H9 (cell line): ENCODE measurements around the gene UBTF. TPM values are rescaled to one million over a fixed set of nuclear protein-coding genes. Genes with fewer than 3 reads are reported as not detected.

Experiments
- DNase-seq: peaks from one replicate; pipeline ENCODE4 v3.0.0-alpha.2; 2017
- H2AFZ ChIP-seq: one replicate; pipeline ENCODE4 v1.6.1; 2013; ENCODE audit warnings: mild to moderate bottlenecking, low read length, control low read depth, moderate library complexity
- H2AK5ac ChIP-seq: 2 replicates; pipeline ENCODE4 v1.6.1; 2013; ENCODE audit warnings: low read length, control low read depth, mixed read lengths; ENCODE audit not compliant: insufficient read length
- H2BK120ac ChIP-seq: one replicate; pipeline ENCODE4 v1.6.1; 2013; ENCODE audit warnings: low read depth, mild to moderate bottlenecking, low read length, control low read depth, inconsistent platforms; ENCODE audit not compliant: poor library complexity, severe bottlenecking
- H2BK12ac ChIP-seq: 2 replicates; pipeline ENCODE4 v1.6.1; 2013; ENCODE audit warnings: low read length, control low read depth, mixed read lengths, low read depth; ENCODE audit not compliant: insufficient read length
- H2BK15ac ChIP-seq: 2 replicates; pipeline ENCODE4 v1.6.1; 2013; ENCODE audit warnings: low read depth, low read length, control low read depth
- H2BK20ac ChIP-seq: one replicate; pipeline ENCODE4 v1.6.1; 2013; ENCODE audit warnings: low read depth, mild to moderate bottlenecking, low read length, control low read depth, inconsistent platforms; ENCODE audit not compliant: poor library complexity, severe bottlenecking
- H2BK5ac ChIP-seq: 2 replicates; pipeline ENCODE4 v1.6.1; 2013; ENCODE audit warnings: low read length, control low read depth, mixed read lengths; ENCODE audit not compliant: insufficient read length
- H3K14ac ChIP-seq: 2 replicates; pipeline ENCODE4 v1.6.1; 2013; ENCODE audit warnings: low read length, control low read depth; ENCODE audit not compliant: insufficient read depth
- H3K18ac ChIP-seq: 2 replicates; pipeline ENCODE4 v1.6.1; 2013; ENCODE audit warnings: low read depth, mild to moderate bottlenecking, mixed read lengths, low read length, control low read depth; ENCODE audit not compliant: insufficient read length
- H3K23ac ChIP-seq: 2 replicates; pipeline ENCODE4 v1.6.1; 2013; ENCODE audit warnings: low read length, control low read depth, mixed read lengths, low read depth; ENCODE audit not compliant: insufficient read length
- H3K23me2 ChIP-seq: 2 replicates; pipeline ENCODE4 v1.6.1; 2013; ENCODE audit warnings: low read depth, mild to moderate bottlenecking, mixed read lengths, low read length, control low read depth; ENCODE audit not compliant: insufficient read length, poor library complexity, severe bottlenecking
- H3K27ac ChIP-seq: 2 replicates; pipeline ENCODE4 v1.5.1; 2013; ENCODE audit warnings: low read length, control low read depth, mixed read lengths, low read depth; ENCODE audit not compliant: insufficient read length
- H3K27me3 ChIP-seq: 2 replicates; pipeline ENCODE4 v1.6.1; 2013; ENCODE audit warnings: low read length, control low read depth, inconsistent platforms; ENCODE audit not compliant: insufficient read depth
- H3K4ac ChIP-seq: 2 replicates; pipeline ENCODE4 v1.6.1; 2013; ENCODE audit warnings: low read depth, mild to moderate bottlenecking, control low read depth, inconsistent platforms, low read length, moderate library complexity
- H3K4me1 ChIP-seq: 2 replicates; pipeline ENCODE4 v1.6.1; 2013; ENCODE audit warnings: low read length, control low read depth, inconsistent platforms; ENCODE audit not compliant: insufficient read depth
- H3K4me2 ChIP-seq: 2 replicates; pipeline ENCODE4 v1.6.1; 2013; ENCODE audit warnings: low read length, control low read depth, mixed read lengths; ENCODE audit not compliant: insufficient read length, insufficient read depth
- H3K56ac ChIP-seq: 2 replicates; pipeline ENCODE4 v1.6.1; 2013; ENCODE audit warnings: low read depth, mild to moderate bottlenecking, mixed read lengths, low read length, control low read depth; ENCODE audit not compliant: insufficient read length
- H3K79me1 ChIP-seq: 2 replicates; pipeline ENCODE4 v1.6.1; 2013; ENCODE audit warnings: low read depth, mild to moderate bottlenecking, moderate library complexity, low read length, control low read depth, inconsistent platforms; ENCODE audit not compliant: insufficient read depth, poor library complexity, severe bottlenecking
- H3K79me2 ChIP-seq: 2 replicates; pipeline ENCODE4 v1.6.1; 2013; ENCODE audit warnings: low read length, control low read depth, inconsistent platforms; ENCODE audit not compliant: insufficient read depth
- H3K9ac ChIP-seq: 2 replicates; pipeline ENCODE4 v1.6.1; 2013; ENCODE audit warnings: low read length, control low read depth, mixed read lengths; ENCODE audit not compliant: insufficient read length; ENCODE audit errors: extremely low read depth
- H3K9me3 ChIP-seq: one replicate; pipeline ENCODE4 v1.6.1; 2013; ENCODE audit warnings: low read depth, low read length, inconsistent platforms; ENCODE audit not compliant: control insufficient read depth
- H3T11ph ChIP-seq: one replicate; pipeline ENCODE4 v1.6.1; 2013; ENCODE audit warnings: mild to moderate bottlenecking, low read length, control low read depth, inconsistent platforms
- H4K20me1 ChIP-seq: one replicate; pipeline ENCODE4 v1.6.1; 2013; ENCODE audit not compliant: control insufficient read depth, insufficient read length, insufficient read depth
- H4K5ac ChIP-seq: 2 replicates; pipeline ENCODE4 v1.6.1; 2013; ENCODE audit warnings: low read depth, mild to moderate bottlenecking, mixed read lengths, low read length, control low read depth; ENCODE audit not compliant: insufficient read length
- H4K8ac ChIP-seq: replicated peaks from 2 replicates; pipeline ENCODE4 v1.6.1; 2013; ENCODE audit warnings: low read length, control low read depth, mixed read lengths, low read depth; ENCODE audit not compliant: insufficient read length
- H4K91ac ChIP-seq: 2 replicates; pipeline ENCODE4 v1.6.1; 2013; ENCODE audit warnings: low read depth, mild to moderate bottlenecking, moderate library complexity, mixed read lengths, low read length, control low read depth; ENCODE audit not compliant: insufficient read length
- H3K27ac Mint-ChIP-seq, 3 experiments: 2 replicates in 2 of 3; 3 replicates in 1 of 3; pipeline ENCODE4 v1.8.0; 2020 to 2021; ENCODE audit warnings: mixed read lengths in 3 of 3, mild to moderate bottlenecking in 1 of 3, moderate library complexity in 1 of 3
- H3K27me3 Mint-ChIP-seq: 2 replicates; pipeline ENCODE4 v1.8.0; 2021; ENCODE audit warnings: low read depth, mild to moderate bottlenecking, moderate library complexity, mixed read lengths
- H3K36me3 Mint-ChIP-seq, 3 experiments: 2 replicates in 2 of 3; 3 replicates in 1 of 3; pipeline ENCODE4 v1.8.0; 2020 to 2021; ENCODE audit warnings: low read depth in 3 of 3, mixed read lengths in 3 of 3; ENCODE audit not compliant: insufficient read depth in 1 of 3
- H3K4me1 Mint-ChIP-seq, 2 experiments: 2 replicates each; pipeline ENCODE4 v1.8.0; 2020; ENCODE audit warnings: mixed read lengths in 2 of 2
- H3K4me3 Mint-ChIP-seq, 2 experiments: 2 replicates in 1 of 2; 3 replicates in 1 of 2; pipeline ENCODE4 v1.8.0; 2020 to 2021; ENCODE audit warnings: mild to moderate bottlenecking in 2 of 2, mixed read lengths in 2 of 2, moderate library complexity in 1 of 2
- H3K9me3 Mint-ChIP-seq, 2 experiments: 2 replicates in 1 of 2; 3 replicates in 1 of 2; pipeline ENCODE4 v1.8.0; 2020; ENCODE audit warnings: mild to moderate bottlenecking in 2 of 2, mixed read lengths in 2 of 2, moderate library complexity in 1 of 2
- WGBS: extraction: QIAGEN DNeasy Blood & Tissue Kit; methylation state at CpG from one replicate; pipeline ENCODE4 v1.1.7; 2013; ENCODE audit warnings: missing lambda C conversion rate, low lambda C conversion rate, mixed read lengths; ENCODE audit not compliant: insufficient read length; ENCODE audit errors: extremely low coverage; 5-methylcytosine and 5-hydroxymethylcytosine counted together
- total RNA-seq: library from RNA; stranded (reverse); gene quantifications from 2 replicates; pipeline ENCODE4 v1.2.1, GENCODE V29; 2021
- TF ChIP-seq, protein P1 (sequence below): fragments of 200-600 bp; sonication (generic); conservative IDR thresholded peaks from 3 replicates; pipeline ENCODE4 v1.8.0; 2021; ENCODE audit warnings: antibody characterized with exemption, mild to moderate bottlenecking

UBTF gene
- total RNA-seq, 1 experiment from 2014 or later = 151 TPM

DNA sequence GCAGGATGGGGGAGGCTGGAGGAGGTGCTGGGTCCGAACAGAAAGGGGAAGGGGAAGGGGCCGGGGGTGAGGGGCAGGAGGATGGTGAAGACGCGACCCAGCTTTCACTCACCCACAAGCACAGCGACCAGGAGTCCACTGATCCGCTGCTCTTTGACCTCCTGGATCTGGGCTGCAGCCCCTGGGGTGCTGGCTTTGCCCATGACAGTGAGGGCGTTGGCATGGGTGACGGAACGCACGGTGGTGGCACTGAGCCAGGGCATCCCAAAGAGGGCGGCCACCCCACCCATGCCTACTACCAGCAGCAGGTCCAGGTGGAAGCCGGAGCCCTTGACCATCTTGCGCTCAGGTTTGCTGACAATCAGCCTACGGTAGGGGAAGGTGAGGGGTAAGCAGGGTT is 33.5 kb upstream of the UBTF start:
- Histone ChIP-seq H2BK20ac (no peak overlapping the region), H2AFZ (no peak overlapping the region), H3T11ph (no peak overlapping the region), H3K79me1 (no peaks in the 10 kb centered on the region), H3K56ac (no peak overlapping the region), H4K91ac (no peak overlapping the region), H3K27me3 (no peaks in the 10 kb centered on the region), H2BK12ac (no peak overlapping the region), H3K23ac (no peak overlapping the region), H3K23me2 (no peaks in the 10 kb centered on the region), H2AK5ac (no peak overlapping the region), H4K5ac (no peak overlapping the region), H2BK120ac (no peak overlapping the region), H3K27ac (no peak overlapping the region), H4K20me1 (no peaks in the 10 kb centered on the region), H3K79me2 (no peaks in the 10 kb centered on the region), H2BK5ac (no peak overlapping the region), H2BK15ac (no peak overlapping the region), H3K18ac (no peak overlapping the region), H3K9me3 (no peaks in the 10 kb centered on the region), H3K9ac (no peak overlapping the region), H3K14ac (no peak overlapping the region; the same call in 1 of the 2 replicates), H4K8ac (no peak overlapping the region), H3K4me2 (no peak overlapping the region), H3K4me1 (no peaks in the 10 kb centered on the region), H3K4ac (no peak overlapping the region)
- H3K4me1 Mint-ChIP-seq = peaks cover 3 to 13% of the 10 kb centered on the region in 2 experiments; a peak in 2 of 4 replicates
- TF ChIP-seq, protein P1, sequence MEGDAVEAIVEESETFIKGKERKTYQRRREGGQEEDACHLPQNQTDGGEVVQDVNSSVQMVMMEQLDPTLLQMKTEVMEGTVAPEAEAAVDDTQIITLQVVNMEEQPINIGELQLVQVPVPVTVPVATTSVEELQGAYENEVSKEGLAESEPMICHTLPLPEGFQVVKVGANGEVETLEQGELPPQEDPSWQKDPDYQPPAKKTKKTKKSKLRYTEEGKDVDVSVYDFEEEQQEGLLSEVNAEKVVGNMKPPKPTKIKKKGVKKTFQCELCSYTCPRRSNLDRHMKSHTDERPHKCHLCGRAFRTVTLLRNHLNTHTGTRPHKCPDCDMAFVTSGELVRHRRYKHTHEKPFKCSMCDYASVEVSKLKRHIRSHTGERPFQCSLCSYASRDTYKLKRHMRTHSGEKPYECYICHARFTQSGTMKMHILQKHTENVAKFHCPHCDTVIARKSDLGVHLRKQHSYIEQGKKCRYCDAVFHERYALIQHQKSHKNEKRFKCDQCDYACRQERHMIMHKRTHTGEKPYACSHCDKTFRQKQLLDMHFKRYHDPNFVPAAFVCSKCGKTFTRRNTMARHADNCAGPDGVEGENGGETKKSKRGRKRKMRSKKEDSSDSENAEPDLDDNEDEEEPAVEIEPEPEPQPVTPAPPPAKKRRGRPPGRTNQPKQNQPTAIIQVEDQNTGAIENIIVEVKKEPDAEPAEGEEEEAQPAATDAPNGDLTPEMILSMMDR = no peak
- no peak overlapping the region for H3K4me3 Mint-ChIP-seq
- no peak overlapping the region for H3K27ac Mint-ChIP-seq
- WGBS = no CpG with 5 or more reads among the region's 14 CpGs
- H3K36me3 Mint-ChIP-seq = no peaks in the 10 kb centered on the region; a peak in 2 of 7 replicates
- no peaks in the 10 kb centered on the region for H3K9me3 Mint-ChIP-seq
- no peak for DNase-seq
- H3K27me3 Mint-ChIP-seq = peaks cover 10% of the 10 kb centered on the region
